Lower leg skin (tissue), 3 donors: ENCODE data around the gene RTRAF.

Experiments
- CTCF ChIP-seq, 3 donors: fragments of 450-650 bp; IDR thresholded peaks; one replicate each; pipeline ENCODE4 v1.5.1; 2016; ENCODE audit warnings: antibody characterized with exemption in 3 of 3, mild to moderate bottlenecking in 3 of 3, moderate library complexity in 2 of 3
- POLR2A ChIP-seq, 2 donors: fragments of 450-650 bp; IDR thresholded peaks; one replicate each; pipeline ENCODE4 v1.6.1; 2016 to 2017; ENCODE audit warnings: antibody characterized with exemption in 2 of 2, mild to moderate bottlenecking in 1 of 2, moderate library complexity in 1 of 2

- no peak for TF ChIP-seq CTCF (IDR thresholded peaks at IDR 0.05)
- TF ChIP-seq POLR2A (IDR thresholded peaks at IDR 0.05), result no peak
Observed at GRCh38 chr14:52033101-52033642, 43.8 kb downstream of the RTRAF start.
